GM18517 (cell line): ENCODE data around the gene DLL4.

Source experiments
- ATAC-seq: cut with Tn5 transposase; IDR thresholded peaks from one replicate; pipeline ENCODE4 v1.9.1; 2021; ENCODE audit warnings: mild to moderate bottlenecking, moderate library complexity; ENCODE audit not compliant: unreplicated experiment

The DLL4 gene

GRCh38 chr15:40906091-40906990 is 22.8 kb upstream of the DLL4 start:
- ATAC-seq: peak; percentile 54

GRCh38 chr15:40906991-40907802 is 21.9 kb upstream of the DLL4 start:
- no peak for ATAC-seq

- ATAC-seq: no peak
Observed at GRCh38 chr15:40908095-40908494, 21.0 kb upstream of the DLL4 start.

DNA sequence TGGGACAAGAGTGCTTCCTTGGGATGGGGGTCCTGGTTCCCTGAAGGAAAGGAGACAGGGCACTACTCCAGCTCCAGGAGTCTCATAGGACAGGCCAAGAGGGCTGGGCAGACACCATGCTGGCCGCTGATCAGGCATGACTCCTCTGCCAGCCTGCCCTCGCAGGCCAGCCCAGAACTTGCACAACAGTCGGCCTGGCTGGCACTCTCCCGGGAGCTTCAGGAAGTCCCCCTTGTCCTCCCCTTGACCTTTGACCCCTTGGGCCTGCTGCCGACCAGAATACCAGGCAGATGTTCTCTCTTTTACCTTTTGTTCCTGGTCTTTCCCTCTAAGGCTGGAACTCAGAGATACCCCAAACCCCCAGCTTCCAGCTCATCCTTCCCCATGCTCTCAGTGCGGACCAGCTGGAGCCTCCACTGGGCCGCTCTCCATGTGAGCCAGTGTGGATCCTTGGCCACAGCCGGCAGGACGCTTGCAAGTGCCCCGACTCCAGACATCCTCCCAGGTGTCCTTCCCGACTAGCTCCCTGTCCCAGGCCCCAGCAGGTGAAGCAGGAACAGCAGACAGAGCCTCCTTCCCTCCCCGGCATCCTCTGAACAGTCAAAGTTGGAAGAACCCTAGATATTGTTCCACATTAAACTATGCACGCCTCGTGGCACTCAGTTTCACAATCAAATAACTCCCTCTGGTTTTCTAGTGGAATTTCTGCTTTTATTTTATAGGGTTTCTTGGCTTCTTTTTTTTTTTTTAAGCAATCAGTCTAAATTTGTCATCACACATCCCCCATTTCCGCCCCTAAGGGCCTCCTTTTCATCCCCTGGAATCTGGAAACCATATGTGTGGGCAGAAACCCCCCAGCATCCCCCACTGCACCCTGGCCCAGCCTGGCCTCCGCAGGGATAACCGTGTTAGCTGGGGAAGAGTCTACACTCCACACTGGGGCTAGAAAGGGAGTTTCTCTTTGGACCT is 19.2 kb upstream of the DLL4 start:
- ATAC-seq: no peak

- no peak for ATAC-seq
Observed at GRCh38 chr15:40911141-40911540, 18.0 kb upstream of the DLL4 start.

- ATAC-seq: no peak
Observed at GRCh38 chr15:40911693-40912092, 17.4 kb upstream of the DLL4 start.

- ATAC-seq: no peak
Observed at GRCh38 chr15:40912478-40912877, 16.7 kb upstream of the DLL4 start.

- no peak for ATAC-seq
Observed at GRCh38 chr15:40914013-40914412, 15.1 kb upstream of the DLL4 start.

- ATAC-seq: no peak
Observed at GRCh38 chr15:40914486-40914885, 14.7 kb upstream of the DLL4 start.

GRCh38 chr15:40915116-40915661 is 14.0 kb upstream of the DLL4 start:
- ATAC-seq: no peak

GRCh38 chr15:40915679-40916078 is 13.5 kb upstream of the DLL4 start:
- ATAC-seq: no peak

- no peak for ATAC-seq
Observed at GRCh38 chr15:40917585-40917984, 11.6 kb upstream of the DLL4 start.

DNA sequence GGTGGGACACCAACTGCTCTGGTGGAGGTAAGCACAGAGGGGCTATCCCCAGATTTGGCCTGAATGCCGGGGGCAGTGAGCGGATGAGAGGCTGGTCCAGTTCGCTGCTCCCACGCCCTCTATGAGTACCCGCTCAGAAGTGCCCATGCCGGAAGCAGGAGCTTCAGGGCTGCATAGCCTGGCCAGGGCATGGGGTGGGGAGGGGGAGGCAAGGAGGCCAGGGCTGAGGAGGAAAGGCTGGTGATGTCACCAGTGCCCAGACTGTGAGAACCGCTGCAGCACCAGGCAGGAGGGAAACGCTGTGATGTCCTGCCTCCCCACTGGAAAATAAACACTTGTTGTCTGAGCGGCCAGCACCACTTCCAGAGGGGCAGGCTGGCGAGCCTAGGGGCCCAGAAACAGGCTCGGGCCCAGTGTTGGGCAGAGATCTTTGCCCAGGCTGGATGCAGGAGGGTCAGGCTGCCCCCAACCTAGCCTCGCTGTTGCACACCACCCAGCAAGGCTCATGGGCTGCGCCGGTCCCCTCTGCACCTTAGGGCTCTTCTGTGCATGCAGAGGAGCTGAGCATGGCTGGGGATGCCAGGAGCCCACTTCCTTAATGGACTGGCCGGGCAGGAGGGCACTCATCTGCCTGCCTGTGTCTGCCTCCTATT is 10.9 kb upstream of the DLL4 start:
- no peak for ATAC-seq

- ATAC-seq: no peak
Observed at GRCh38 chr15:40918799-40919392, 10.2 kb upstream of the DLL4 start.

- ATAC-seq: no peak
Observed at GRCh38 chr15:40921949-40922607, 7.1 kb upstream of the DLL4 start.

GRCh38 chr15:40922608-40923005 is 6.5 kb upstream of the DLL4 start:
- no peak for ATAC-seq

DNA sequence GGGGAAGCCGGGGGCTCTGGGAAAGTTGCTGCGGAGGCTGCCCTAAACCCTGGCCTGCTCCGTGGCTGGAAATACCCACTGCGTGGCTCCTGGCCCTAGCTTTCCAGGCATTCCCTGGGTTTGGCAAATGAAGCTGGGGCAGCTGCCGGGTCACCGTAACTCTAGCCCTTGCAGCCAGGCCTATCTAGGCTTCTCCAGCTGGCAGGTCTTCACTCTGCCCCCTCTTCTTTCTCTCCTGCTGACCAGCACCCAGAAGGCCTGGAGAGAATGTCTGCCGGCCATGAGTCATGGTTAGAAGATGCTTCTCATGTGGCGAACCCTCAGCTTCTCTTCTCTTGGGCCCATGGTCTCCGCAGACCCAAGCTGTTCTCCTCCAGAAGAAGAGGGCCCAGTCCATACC is 5.6 kb upstream of the DLL4 start:
- ATAC-seq: no peak

- ATAC-seq: no peak
Observed at GRCh38 chr15:40925495-40925862, 3.7 kb upstream of the DLL4 start.
